Measurements from ENCODE around the gene SPTBN4. TPM values are rescaled to one million over a fixed set of nuclear protein-coding genes. Genes with fewer than 3 reads are reported as not detected.
"Not testable (repeated sequence)": the region's sequence is repeated elsewhere in the genome, so short reads cannot be mapped to it uniquely, and the experiment has no call there.

SPTBN4 gene
- total and polyA plus RNA-seq, 2 donors (not counting 1 experiment from before 2014, with no cell fraction given), result 0.03 to 0.67 TPM

GRCh38 chr19:40543029-40543597, 76.3 kb downstream of the SPTBN4 start:
- no peaks in the 10 kb centered on the region for H3K79me2 ChIP-seq (ENCODE audit: control insufficient read depth, insufficient read depth, low read length)
- ChIA-PET CTCF (interaction anchor here (1.7 to 3.4 kb wide), 2 partner anchors 92 to 238 kb away, joined by 7 to 35 read pairs; no protein-coding TSS in a partner anchor), POLR2A (no interaction called here)
- DNase-seq, result no peak
- H3K27me3 Mint-ChIP-seq, result peaks cover 20% of the 10 kb centered on the region
- no peak overlapping the region for H3K27ac Mint-ChIP-seq
- TF ChIP-seq CTCF (IDR thresholded peaks at IDR 0.05), result no peak
- TF ChIP-seq EZH2 (IDR thresholded peaks at IDR 0.05; ENCODE audit: borderline replicate concordance, insufficient read depth, low read depth, low read length, poor library complexity, severe bottlenecking), result no peak
- no peak overlapping the region for H3K4me3 ChIP-seq (ENCODE audit: control extremely low read depth in 1 of 5, extremely low read depth in 1 of 5, insufficient read depth in 1 of 5, low read depth in 2 of 5, low read length in 4 of 5)
- H3K27me3 ChIP-seq (replicated peaks in 1 of 4; ENCODE audit: control extremely low read depth in 1 of 4, control insufficient read depth in 3 of 4, insufficient read depth in 4 of 4, low read length in 3 of 4), result peaks cover 0 to 9% (median 4%) of the 10 kb centered on the region in 4 experiments
- H3K4me1 Mint-ChIP-seq, result no peaks in the 10 kb centered on the region
- no peak overlapping the region for H2AFZ ChIP-seq (ENCODE audit: insufficient read depth, low read depth, low read length, poor library complexity, severe bottlenecking)
- 93% methylated on average over 2 of the region's 6 CpGs for WGBS (ENCODE audit: insufficient coverage)
- H3K4me1 ChIP-seq (ENCODE audit: control insufficient read depth in 2 of 2, insufficient read depth in 2 of 2, low read length in 2 of 2), result no peaks in the 10 kb centered on the region
- peaks cover 0 to 12% (median 5%) of the 10 kb centered on the region in 3 donors for H3K9me3 ChIP-seq (ENCODE audit: control extremely low read depth in 1 of 3, control insufficient read depth in 2 of 3, insufficient read depth in 1 of 3, low read length in 2 of 3)
- no peak overlapping the region for H3K27ac ChIP-seq (ENCODE audit: low read length in 2 of 2)
- no peak overlapping the region for H3K4me2 ChIP-seq (replicated peaks; ENCODE audit: low read depth, low read length, poor library complexity, severe bottlenecking)
- no peak overlapping the region for H3K4me3 Mint-ChIP-seq
- peaks cover 2% of the 10 kb centered on the region for H3K9me3 Mint-ChIP-seq (ENCODE audit: insufficient read depth)
- H3K9ac ChIP-seq (ENCODE audit: low read length), result no peak overlapping the region
- intact Hi-C loops (cut with micrococcal nuclease), result no loop called here
- no peaks in the 10 kb centered on the region for H4K20me1 ChIP-seq (ENCODE audit: control insufficient read depth, insufficient read depth, low read length, poor library complexity, severe bottlenecking)
- no peak for ATAC-seq (ENCODE audit: low read depth)
- H3K36me3 ChIP-seq (replicated peaks in 1 of 2; ENCODE audit: control extremely low read depth in 1 of 2, control insufficient read depth in 1 of 2, extremely low read depth in 1 of 2, insufficient read depth in 2 of 2, low read length in 1 of 2), result no peaks in the 10 kb centered on the region

DNA sequence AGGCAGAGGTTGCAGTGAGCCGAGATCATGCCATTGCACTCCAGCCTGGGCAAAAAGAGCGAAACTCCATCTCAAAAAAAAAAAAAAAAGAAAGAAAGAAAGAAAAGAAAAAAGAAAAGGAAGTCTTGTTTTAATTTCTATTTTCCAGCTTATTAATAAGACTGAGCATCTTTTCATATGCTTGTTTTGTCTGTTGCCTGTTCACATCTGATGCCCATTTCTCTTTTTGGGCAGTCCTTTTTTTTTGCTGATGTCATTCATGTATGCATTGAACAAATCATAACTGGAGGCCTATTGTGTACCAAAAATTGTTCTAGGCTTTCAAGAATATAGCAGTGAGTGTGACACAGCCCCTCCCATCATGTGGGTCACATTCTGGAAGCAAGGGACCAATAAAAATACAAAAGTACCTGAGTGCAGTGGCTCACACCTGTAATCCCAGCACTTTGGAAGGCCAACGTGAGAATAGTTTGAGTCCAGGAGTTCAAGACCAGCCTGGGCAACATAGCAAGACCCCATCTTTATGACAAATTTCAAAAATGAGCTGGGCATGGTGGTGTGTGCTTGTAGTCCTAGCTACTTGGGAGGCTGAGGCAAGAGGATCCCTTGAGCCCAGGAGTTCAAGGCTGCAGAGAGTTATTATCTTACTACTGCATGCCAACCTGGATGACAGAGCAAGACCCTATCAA, 79.5 kb downstream of the SPTBN4 start:
- H3K27ac Mint-ChIP-seq; H3K4me3 Mint-ChIP-seq; H3K36me3 ChIP-seq (replicated peaks in 1 of 2; ENCODE audit: control extremely low read depth in 1 of 2, control insufficient read depth in 1 of 2, extremely low read depth in 1 of 2, insufficient read depth in 2 of 2, low read length in 1 of 2); H3K79me2 ChIP-seq (ENCODE audit: control insufficient read depth, insufficient read depth, low read length); H3K9me3 Mint-ChIP-seq (ENCODE audit: insufficient read depth); H3K9ac ChIP-seq (ENCODE audit: low read length); H3K4me1 ChIP-seq (ENCODE audit: control insufficient read depth in 2 of 2, insufficient read depth in 2 of 2, low read length in 2 of 2); ATAC-seq (ENCODE audit: low read depth); H2AFZ ChIP-seq (ENCODE audit: insufficient read depth, low read depth, low read length, poor library complexity, severe bottlenecking); H4K20me1 ChIP-seq (ENCODE audit: control insufficient read depth, insufficient read depth, low read length, poor library complexity, severe bottlenecking); DNase-seq; H3K4me2 ChIP-seq (replicated peaks; ENCODE audit: low read depth, low read length, poor library complexity, severe bottlenecking); H3K27ac ChIP-seq (ENCODE audit: low read length in 2 of 2); H3K4me3 ChIP-seq (ENCODE audit: control extremely low read depth in 1 of 5, extremely low read depth in 1 of 5, insufficient read depth in 1 of 5, low read depth in 2 of 5, low read length in 4 of 5); POLR2A ChIA-PET: not testable (repeated sequence)
- peaks cover 38% of the 10 kb centered on the region for H3K27me3 Mint-ChIP-seq
- H3K9me3 ChIP-seq (ENCODE audit: control extremely low read depth in 1 of 3, control insufficient read depth in 2 of 3, insufficient read depth in 1 of 3, low read length in 2 of 3), result peaks cover 0 to 12% (median 5%) of the 10 kb centered on the region in 3 donors
- CTCF ChIA-PET, result interaction anchor here (0.7 to 1.7 kb wide), 4 partner anchors 10 to 88 kb away, joined by 3 to 7 read pairs (median 4); partner anchors contain the start of gene LTBP4
- peaks cover 0 to 32% (median 20%) of the 10 kb centered on the region in 4 experiments for H3K27me3 ChIP-seq (replicated peaks in 1 of 4; ENCODE audit: control extremely low read depth in 1 of 4, control insufficient read depth in 3 of 4, insufficient read depth in 4 of 4, low read length in 3 of 4)
- H3K4me1 Mint-ChIP-seq, result peaks cover 10% of the 10 kb centered on the region
- intact Hi-C loops (cut with micrococcal nuclease), result loop anchor here (5.0 kb wide), 1 partner anchor 86 kb away; no protein-coding TSS in a partner anchor
- no CpG with 5 or more reads among the region's 3 CpGs for WGBS (ENCODE audit: insufficient coverage)

DNA sequence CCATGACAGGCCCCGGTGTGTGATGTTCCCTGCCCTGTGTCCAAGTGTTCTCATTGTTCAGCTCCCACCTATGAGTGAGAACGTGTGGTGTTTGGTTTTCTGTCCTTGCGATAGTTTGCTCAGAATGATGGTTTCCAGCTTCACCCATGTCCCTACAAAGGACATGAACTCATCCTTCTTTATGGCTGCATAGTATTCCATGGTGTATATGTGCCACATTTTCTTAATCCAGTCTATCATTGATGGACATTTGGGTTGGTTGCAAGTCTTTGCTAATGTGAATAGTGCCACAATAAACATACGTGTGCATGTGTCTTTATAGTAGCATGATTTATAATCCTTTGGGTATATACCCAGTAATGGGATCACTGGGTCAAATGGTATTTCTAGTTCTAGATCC, 80.4 kb downstream of the SPTBN4 start:
- H3K4me3 Mint-ChIP-seq; H3K27ac Mint-ChIP-seq; H3K4me1 ChIP-seq (ENCODE audit: control insufficient read depth in 2 of 2, insufficient read depth in 2 of 2, low read length in 2 of 2); DNase-seq; H3K27ac ChIP-seq (ENCODE audit: low read length in 2 of 2); H3K4me2 ChIP-seq (replicated peaks; ENCODE audit: low read depth, low read length, poor library complexity, severe bottlenecking); H4K20me1 ChIP-seq (ENCODE audit: control insufficient read depth, insufficient read depth, low read length, poor library complexity, severe bottlenecking); ATAC-seq (ENCODE audit: low read depth); H3K79me2 ChIP-seq (ENCODE audit: control insufficient read depth, insufficient read depth, low read length); H2AFZ ChIP-seq (ENCODE audit: insufficient read depth, low read depth, low read length, poor library complexity, severe bottlenecking); H3K9ac ChIP-seq (ENCODE audit: low read length); H3K4me3 ChIP-seq (ENCODE audit: control extremely low read depth in 1 of 5, extremely low read depth in 1 of 5, insufficient read depth in 1 of 5, low read depth in 2 of 5, low read length in 4 of 5); H3K9me3 Mint-ChIP-seq (ENCODE audit: insufficient read depth); POLR2A ChIA-PET; H3K36me3 ChIP-seq (replicated peaks in 1 of 2; ENCODE audit: control extremely low read depth in 1 of 2, control insufficient read depth in 1 of 2, extremely low read depth in 1 of 2, insufficient read depth in 2 of 2, low read length in 1 of 2): not testable (repeated sequence)
- peaks cover 0 to 12% (median 5%) of the 10 kb centered on the region in 3 donors for H3K9me3 ChIP-seq (ENCODE audit: control extremely low read depth in 1 of 3, control insufficient read depth in 2 of 3, insufficient read depth in 1 of 3, low read length in 2 of 3)
- no CpG with 5 or more reads among the region's 4 CpGs for WGBS (ENCODE audit: insufficient coverage)
- H3K4me1 Mint-ChIP-seq, result peaks cover 10% of the 10 kb centered on the region
- CTCF ChIA-PET, result interaction anchor here (0.7 to 3.4 kb wide), 5 partner anchors 52 to 266 kb away, joined by 3 to 22 read pairs (median 7); partner anchors contain the start of gene LTBP4
- intact Hi-C loops (cut with micrococcal nuclease), result loop anchor here (5.0 kb wide), 1 partner anchor 85 kb away; no protein-coding TSS in a partner anchor
- H3K27me3 ChIP-seq (replicated peaks in 1 of 4; ENCODE audit: control extremely low read depth in 1 of 4, control insufficient read depth in 3 of 4, insufficient read depth in 4 of 4, low read length in 3 of 4), result peaks cover 0 to 32% (median 20%) of the 10 kb centered on the region in 4 experiments
- peaks cover 40% of the 10 kb centered on the region for H3K27me3 Mint-ChIP-seq

Measured in B cell (primary cell).